ENCODE measurements around the gene STK4. TPM values are rescaled to one million over a fixed set of nuclear protein-coding genes. Genes with fewer than 3 reads are reported as not detected.
A peak's percentile ranks its signal among the peaks of the same experiment; 100 is the strongest.
"Not testable (repeated sequence)": the region's sequence is repeated elsewhere in the genome, so short reads cannot be mapped to it uniquely, and the experiment has no call there.

The STK4 gene
- total RNA-seq, 2 donors from 2014 or later: 168 to 215 TPM

- peaks cover 98% of the 10 kb centered on the region for H3K36me3 Mint-ChIP-seq (ENCODE audit: low read depth)
Observed at GRCh38 chr20:44981736-44982406, 15.6 kb downstream of the STK4 start.

GRCh38 chr20:44983093-44983674 is 16.9 kb downstream of the STK4 start:
- no peak overlapping the region for H3K4me3 Mint-ChIP-seq
- no peaks in the 10 kb centered on the region for H3K27me3 Mint-ChIP-seq
- peaks cover 45% of the 10 kb centered on the region for H3K4me1 Mint-ChIP-seq
- peaks cover 98% of the 10 kb centered on the region for H3K36me3 Mint-ChIP-seq (ENCODE audit: low read depth)
- no peak for ATAC-seq (replicated peaks)
- H3K27ac Mint-ChIP-seq: peak overlapping the region; percentile 96
- H3K9me3 Mint-ChIP-seq: no peaks in the 10 kb centered on the region

More at GRCh38 chr20:44981736-44982406, 15.6 kb downstream of the STK4 start:
- Mint-ChIP-seq H3K9me3 (no peaks in the 10 kb centered on the region), H3K27ac (peak overlapping the region; percentile 96), H3K4me3 (no peak overlapping the region), H3K27me3 (no peaks in the 10 kb centered on the region), H3K4me1 (peaks cover 54% of the 10 kb centered on the region)
- peak; percentile 69 for ATAC-seq (replicated peaks)

GRCh38 chr20:44988631-44989171 is 22.4 kb downstream of the STK4 start:
- peak overlapping the region; percentile 86 for H3K4me3 Mint-ChIP-seq
- no peaks in the 10 kb centered on the region for H3K9me3 Mint-ChIP-seq
- no peak for ATAC-seq (replicated peaks)
- H3K36me3 Mint-ChIP-seq (ENCODE audit: low read depth): peaks cover 92% of the 10 kb centered on the region
- H3K27me3 Mint-ChIP-seq: no peaks in the 10 kb centered on the region
- peak overlapping the region; percentile 94 for H3K27ac Mint-ChIP-seq
- peaks cover 42% of the 10 kb centered on the region for H3K4me1 Mint-ChIP-seq

DNA sequence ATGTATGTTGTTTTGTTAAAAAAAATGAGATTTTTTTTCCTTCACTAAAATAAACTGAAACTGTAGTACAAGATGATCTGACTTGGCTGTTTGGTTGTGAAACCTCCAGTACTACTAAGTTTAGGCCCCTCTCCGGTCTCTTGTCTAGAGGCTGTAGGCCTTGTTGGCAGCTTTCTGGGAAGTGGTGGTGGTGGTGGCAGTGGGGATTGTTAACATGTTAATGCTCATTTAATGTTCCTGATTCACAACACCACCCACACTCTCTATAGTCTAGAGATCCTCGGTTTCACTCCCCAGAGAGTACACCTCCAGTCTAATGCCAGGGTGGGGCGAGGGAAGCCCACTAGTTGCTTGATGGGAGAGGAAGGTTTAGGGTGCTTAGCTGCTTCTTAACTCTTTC is 24.1 kb downstream of the STK4 start:
- ATAC-seq (replicated peaks): peak; percentile 97
- H3K9me3 Mint-ChIP-seq: no peaks in the 10 kb centered on the region
- H3K4me3 Mint-ChIP-seq: peak overlapping the region; percentile 86
- peaks cover 45% of the 10 kb centered on the region for H3K4me1 Mint-ChIP-seq
- peak overlapping the region; percentile 94 for H3K27ac Mint-ChIP-seq
- no peaks in the 10 kb centered on the region for H3K27me3 Mint-ChIP-seq
- H3K36me3 Mint-ChIP-seq (ENCODE audit: low read depth): peaks cover 93% of the 10 kb centered on the region

DNA sequence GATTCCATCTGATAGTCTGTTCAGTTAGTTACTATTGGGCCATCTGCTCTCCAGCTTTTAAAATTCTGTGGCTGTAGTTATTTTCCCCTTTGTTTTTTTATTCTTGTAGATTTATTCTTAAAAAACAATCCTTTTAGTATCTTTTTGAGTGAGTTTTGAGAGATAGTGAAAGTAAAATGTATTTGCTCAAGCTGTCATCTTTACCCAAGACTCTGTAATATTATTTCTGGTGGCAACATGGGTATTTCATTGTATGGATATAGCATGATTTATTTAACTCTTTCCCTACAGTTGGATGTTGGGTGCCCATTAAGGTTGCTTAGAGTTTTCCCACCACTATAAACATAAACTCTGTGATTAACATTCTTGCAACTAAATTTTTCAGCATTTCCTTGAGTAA is 24.6 kb downstream of the STK4 start:
- Mint-ChIP-seq H3K27ac (peak overlapping the region; percentile 94), H3K9me3 (no peaks in the 10 kb centered on the region), H3K4me3 (peak overlapping the region; percentile 86), H3K4me1 (peaks cover 46% of the 10 kb centered on the region), H3K27me3 (no peaks in the 10 kb centered on the region), H3K36me3 (ENCODE audit: low read depth) (peaks cover 93% of the 10 kb centered on the region)
- ATAC-seq (replicated peaks): peak; percentile 34

- Mint-ChIP-seq H3K27ac (peak overlapping the region; percentile 60), H3K36me3 (ENCODE audit: low read depth) (peaks cover 93% of the 10 kb centered on the region), H3K4me1 (peaks cover 56% of the 10 kb centered on the region), H3K9me3 (no peaks in the 10 kb centered on the region), H3K27me3 (no peaks in the 10 kb centered on the region), H3K4me3 (peak overlapping the region; percentile 59)
- ATAC-seq (replicated peaks): peak; percentile 44
Observed at GRCh38 chr20:44993343-44993742, 27.0 kb downstream of the STK4 start.

- Mint-ChIP-seq H3K27me3 (no peaks in the 10 kb centered on the region), H3K9me3 (no peaks in the 10 kb centered on the region), H3K4me1 (peaks cover 44% of the 10 kb centered on the region), H3K4me3 (peak overlapping the region; percentile 38), H3K36me3 (ENCODE audit: low read depth) (peaks cover 97% of the 10 kb centered on the region), H3K27ac (peak overlapping the region; percentile 70)
- ATAC-seq (replicated peaks): peak; percentile 54
Observed at GRCh38 chr20:44997171-44997570, 30.9 kb downstream of the STK4 start.

- Mint-ChIP-seq H3K4me3 (peak overlapping the region; percentile 38), H3K9me3 (no peaks in the 10 kb centered on the region), H3K4me1 (peaks cover 44% of the 10 kb centered on the region), H3K27ac (peak overlapping the region; percentile 70), H3K36me3 (ENCODE audit: low read depth) (peaks cover 98% of the 10 kb centered on the region), H3K27me3 (no peaks in the 10 kb centered on the region)
- peak; percentile 39 for ATAC-seq (replicated peaks)
Observed at GRCh38 chr20:44997668-44998067, 31.4 kb downstream of the STK4 start.

DNA sequence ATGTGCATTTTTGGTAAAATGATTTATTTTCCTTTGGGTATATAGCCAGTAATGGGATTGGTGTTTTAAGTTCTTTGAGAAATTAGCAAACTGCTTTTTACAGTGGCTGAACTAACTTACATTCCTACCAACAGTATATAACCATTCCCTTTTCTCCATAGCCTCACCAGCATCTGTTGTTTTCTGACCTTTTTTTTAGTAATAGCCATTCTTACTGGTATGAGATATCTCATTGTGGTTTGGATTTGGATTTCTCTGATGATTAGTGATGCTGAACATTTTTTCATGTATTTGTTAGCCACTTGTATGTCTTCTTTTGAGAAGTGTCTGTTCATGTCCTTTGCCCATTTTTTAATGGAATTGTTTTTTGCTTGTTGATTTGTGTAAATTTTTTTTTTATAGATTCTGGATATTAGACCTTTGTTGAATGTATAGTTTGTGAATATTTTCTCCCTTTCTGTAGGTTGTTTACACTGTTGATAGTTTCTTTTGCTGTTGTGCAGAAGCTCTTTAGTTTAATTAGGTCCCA is 42.3 kb downstream of the STK4 start:
- no peaks in the 10 kb centered on the region for H3K27me3 Mint-ChIP-seq
- H3K9me3 Mint-ChIP-seq: no peaks in the 10 kb centered on the region
- peaks cover 99% of the 10 kb centered on the region for H3K36me3 Mint-ChIP-seq (ENCODE audit: low read depth)
- H3K27ac Mint-ChIP-seq: peak overlapping the region; percentile 36
- H3K4me1 Mint-ChIP-seq: peaks cover 36% of the 10 kb centered on the region
- no peak for ATAC-seq (replicated peaks)
- H3K4me3 Mint-ChIP-seq: no peak overlapping the region

GRCh38 chr20:45010399-45010828 is 44.1 kb downstream of the STK4 start:
- H3K9me3 Mint-ChIP-seq: no peaks in the 10 kb centered on the region
- H3K36me3 Mint-ChIP-seq (ENCODE audit: low read depth): peaks cover 96% of the 10 kb centered on the region
- no peak overlapping the region for H3K4me3 Mint-ChIP-seq
- H3K4me1 Mint-ChIP-seq: peaks cover 33% of the 10 kb centered on the region
- peak; percentile 24 for ATAC-seq (replicated peaks)
- peak overlapping the region; percentile 3 for H3K27ac Mint-ChIP-seq
- H3K27me3 Mint-ChIP-seq: no peaks in the 10 kb centered on the region

- H3K4me3 Mint-ChIP-seq: no peak overlapping the region
- H3K4me1 Mint-ChIP-seq: peaks cover 40% of the 10 kb centered on the region
- H3K36me3 Mint-ChIP-seq (ENCODE audit: low read depth): peaks cover 96% of the 10 kb centered on the region
- ATAC-seq (replicated peaks): peak; percentile 65
- peak overlapping the region; percentile 3 for H3K27ac Mint-ChIP-seq
- H3K27me3 Mint-ChIP-seq: no peaks in the 10 kb centered on the region
- no peaks in the 10 kb centered on the region for H3K9me3 Mint-ChIP-seq
Observed at GRCh38 chr20:45011108-45011526, 44.8 kb downstream of the STK4 start.

DNA sequence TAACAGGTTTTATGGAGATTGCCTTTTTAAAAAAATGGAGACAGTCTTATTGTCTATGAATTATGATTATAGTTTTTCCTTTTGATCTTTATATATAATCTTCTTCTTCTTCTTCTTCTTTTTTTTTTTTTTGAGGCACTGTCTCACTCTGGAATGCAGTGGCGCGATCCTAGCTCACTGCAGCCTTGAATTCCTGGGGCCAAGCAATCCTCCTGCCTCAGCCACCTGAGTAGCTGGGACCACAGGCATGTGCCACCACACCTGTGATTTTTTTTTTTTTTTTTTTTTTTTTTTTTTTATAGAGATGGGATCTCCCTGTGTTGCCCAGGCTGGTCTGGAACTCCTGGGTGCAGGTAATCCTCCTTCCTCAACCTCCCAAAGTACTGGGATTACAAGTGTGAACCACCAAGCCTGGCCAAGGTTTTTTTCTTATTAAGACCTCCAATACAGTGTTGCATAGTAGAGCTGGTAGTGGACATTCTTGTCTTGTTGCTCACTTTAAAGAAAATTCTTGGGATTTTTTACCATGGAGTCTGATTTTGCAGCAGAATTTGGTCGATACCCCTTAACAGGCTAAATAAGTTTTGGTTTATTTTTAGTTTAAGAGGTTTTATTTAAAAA is 46.5 kb downstream of the STK4 start:
- no peak for ATAC-seq (replicated peaks)
- H3K36me3 Mint-ChIP-seq (ENCODE audit: low read depth): peaks cover 96% of the 10 kb centered on the region
- no peak overlapping the region for H3K27ac Mint-ChIP-seq
- H3K4me3 Mint-ChIP-seq: no peak overlapping the region
- H3K27me3 Mint-ChIP-seq: no peaks in the 10 kb centered on the region
- H3K4me1 Mint-ChIP-seq: peaks cover 35% of the 10 kb centered on the region
- H3K9me3 Mint-ChIP-seq: no peaks in the 10 kb centered on the region

DNA sequence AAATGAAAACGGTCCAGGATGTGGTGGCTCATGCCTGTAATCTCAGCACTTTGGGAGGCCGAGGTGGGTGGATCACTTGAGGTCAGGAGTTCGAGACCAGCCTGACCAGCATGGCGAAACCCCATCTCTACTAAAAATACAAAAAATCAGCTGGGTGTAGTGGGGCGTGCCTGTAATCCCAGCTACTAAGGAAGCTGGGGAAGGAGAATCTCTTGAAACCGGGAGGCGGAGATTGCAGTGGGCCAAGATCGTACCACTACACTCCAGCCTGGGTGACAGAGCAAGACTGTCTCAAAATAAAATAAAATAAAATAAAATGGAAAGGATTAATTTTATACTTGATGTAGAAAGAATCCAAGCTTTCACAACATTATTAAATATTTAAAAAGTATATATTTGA is 47.8 kb downstream of the STK4 start:
- H3K27me3 Mint-ChIP-seq; H3K9me3 Mint-ChIP-seq; H3K4me3 Mint-ChIP-seq; H3K27ac Mint-ChIP-seq; ATAC-seq (replicated peaks): not testable (repeated sequence)
- Mint-ChIP-seq H3K36me3 (ENCODE audit: low read depth) (peaks cover 94% of the 10 kb centered on the region), H3K4me1 (peaks cover 28% of the 10 kb centered on the region)

DNA sequence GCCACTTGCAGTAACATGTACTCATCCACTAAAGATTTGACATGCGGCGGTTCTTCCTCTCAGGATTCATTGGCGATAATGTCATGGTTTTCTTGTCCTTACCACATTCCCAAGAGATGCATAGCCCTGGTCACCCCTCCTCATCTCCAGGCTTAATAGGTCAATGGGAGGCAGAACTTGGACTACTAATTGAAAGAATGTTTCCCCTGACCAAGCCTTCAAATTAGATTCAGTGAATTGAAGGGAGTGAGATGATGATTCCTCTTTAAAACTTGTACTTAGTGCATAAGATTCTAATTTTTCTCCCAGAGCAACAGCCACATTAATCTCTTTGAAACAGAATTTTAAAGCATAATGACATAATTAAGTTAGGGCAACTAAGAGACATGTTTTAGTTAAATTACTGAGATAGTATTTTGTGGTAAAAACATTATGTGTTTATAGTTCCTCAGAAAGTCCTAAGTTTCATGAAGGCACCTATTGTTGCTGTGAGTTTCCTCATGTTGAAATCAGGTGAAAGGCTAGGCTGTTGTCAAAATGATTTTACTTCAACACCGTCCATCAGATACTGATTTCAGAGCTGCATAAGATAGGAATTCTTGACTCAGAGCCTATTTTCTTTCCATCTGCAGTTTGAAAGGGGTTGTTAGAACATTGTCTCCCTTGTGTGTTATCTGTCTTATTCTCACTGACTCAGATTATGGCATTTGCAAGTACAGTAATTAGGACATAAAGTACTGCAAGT is 48.5 kb downstream of the STK4 start:
- peak; percentile 26 for ATAC-seq (replicated peaks)
- peaks cover 28% of the 10 kb centered on the region for H3K4me1 Mint-ChIP-seq
- peak overlapping the region; percentile 73 for H3K27ac Mint-ChIP-seq

More for the DNA sequence above, 48.5 kb downstream of the STK4 start:
- peaks cover 94% of the 10 kb centered on the region for H3K36me3 Mint-ChIP-seq (ENCODE audit: low read depth)
- no peaks in the 10 kb centered on the region for H3K27me3 Mint-ChIP-seq
- H3K9me3 Mint-ChIP-seq: no peaks in the 10 kb centered on the region
- H3K4me3 Mint-ChIP-seq: peak overlapping the region; percentile 18

All from activated T-helper 17 cell treated with anti-CD3 and anti-CD28 coated beads, Interleukin-2, amount 50 U/mL, for 72 hours (primary cell).